NB4 (cell line): ENCODE data around the gene TSFM.

ENCODE experiments used
- CTCF ChIP-seq: IDR thresholded peaks from one replicate; pipeline ENCODE4 v1.5.1; 2012; ENCODE audit warnings: low read depth, low read length
- MYC ChIP-seq: IDR thresholded peaks from 2 replicates; pipeline ENCODE4 v1.6.1; 2011; ENCODE audit warnings: low read depth, low read length
- POLR2A ChIP-seq: IDR thresholded peaks from 2 replicates; pipeline ENCODE4 v1.6.1; 2011; ENCODE audit warnings: mild to moderate bottlenecking; ENCODE audit not compliant: insufficient read length; ENCODE audit errors: extremely low read depth
- TF ChIP-seq, protein P1 (sequence below): IDR thresholded peaks from 2 replicates; pipeline ENCODE4 v1.6.1; 2011; ENCODE audit warnings: low read depth, low read length

GRCh38 chr12:57766464-57767304 is 15.9 kb upstream of the TSFM start, which contains the start of gene CYP27B1:
- TF ChIP-seq CTCF (no peak), POLR2A (no peak), MYC (no peak)
- TF ChIP-seq, protein P1, sequence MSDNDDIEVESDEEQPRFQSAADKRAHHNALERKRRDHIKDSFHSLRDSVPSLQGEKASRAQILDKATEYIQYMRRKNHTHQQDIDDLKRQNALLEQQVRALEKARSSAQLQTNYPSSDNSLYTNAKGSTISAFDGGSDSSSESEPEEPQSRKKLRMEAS, result no peak
